Epithelial cell of esophagus (primary cell): ENCODE data around the gene GNAO1.

Experiments used
- DNase-seq: peaks from one replicate; pipeline ENCODE4 v3.0.0; 2010; ENCODE audit warnings: low read depth
- H3K4me3 ChIP-seq: 2 replicates; pipeline ENCODE4 v1.5.1; 2011; ENCODE audit warnings: mild to moderate bottlenecking, low read length, control low read depth
- TF ChIP-seq, protein P1 (sequence below): IDR thresholded peaks from 2 replicates; pipeline ENCODE4 v1.5.1; 2011; ENCODE audit warnings: low read depth, mild to moderate bottlenecking, low read length, control low read depth, inconsistent platforms; ENCODE audit not compliant: insufficient read depth; ENCODE audit errors: missing control alignments

The GNAO1 gene

DNA sequence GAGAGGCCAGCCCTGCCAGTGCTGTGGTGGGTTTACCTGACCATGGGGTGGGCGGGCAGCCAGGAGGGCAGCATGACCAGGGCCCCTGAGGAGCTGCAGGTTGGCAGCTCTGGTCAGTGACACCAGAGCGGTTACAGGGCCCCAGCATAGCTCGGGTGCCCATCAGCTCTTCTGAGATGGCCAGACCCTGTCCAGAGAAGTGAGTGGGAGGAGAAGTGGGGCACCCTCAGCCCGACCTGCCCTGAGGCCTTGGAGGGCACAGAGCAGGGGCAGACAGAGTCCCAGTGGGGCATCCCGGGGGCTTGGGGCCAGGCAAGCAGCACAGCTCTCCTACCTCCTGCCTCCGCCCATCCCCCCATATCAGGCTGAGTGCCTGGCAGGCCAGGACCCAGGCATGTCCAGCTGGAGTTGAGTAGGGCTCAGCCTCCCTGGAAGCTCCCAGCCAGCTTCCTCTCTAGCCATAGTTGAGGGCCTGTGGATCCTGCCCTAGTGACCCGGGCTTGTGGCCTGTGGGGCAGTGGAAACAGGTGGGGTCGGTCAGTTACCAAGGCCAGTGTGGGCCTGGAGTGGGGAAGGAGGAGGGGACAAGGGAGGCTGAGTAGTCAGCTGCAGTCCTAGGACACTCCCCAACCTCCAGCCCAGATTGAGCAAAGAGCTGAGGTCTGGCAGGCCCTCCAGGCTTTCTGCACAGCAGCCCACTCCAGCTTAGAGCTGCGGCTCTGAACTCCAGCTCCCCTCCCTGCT, 150.5 kb downstream of the GNAO1 start:
- no peak for DNase-seq
- TF ChIP-seq, protein P1, sequence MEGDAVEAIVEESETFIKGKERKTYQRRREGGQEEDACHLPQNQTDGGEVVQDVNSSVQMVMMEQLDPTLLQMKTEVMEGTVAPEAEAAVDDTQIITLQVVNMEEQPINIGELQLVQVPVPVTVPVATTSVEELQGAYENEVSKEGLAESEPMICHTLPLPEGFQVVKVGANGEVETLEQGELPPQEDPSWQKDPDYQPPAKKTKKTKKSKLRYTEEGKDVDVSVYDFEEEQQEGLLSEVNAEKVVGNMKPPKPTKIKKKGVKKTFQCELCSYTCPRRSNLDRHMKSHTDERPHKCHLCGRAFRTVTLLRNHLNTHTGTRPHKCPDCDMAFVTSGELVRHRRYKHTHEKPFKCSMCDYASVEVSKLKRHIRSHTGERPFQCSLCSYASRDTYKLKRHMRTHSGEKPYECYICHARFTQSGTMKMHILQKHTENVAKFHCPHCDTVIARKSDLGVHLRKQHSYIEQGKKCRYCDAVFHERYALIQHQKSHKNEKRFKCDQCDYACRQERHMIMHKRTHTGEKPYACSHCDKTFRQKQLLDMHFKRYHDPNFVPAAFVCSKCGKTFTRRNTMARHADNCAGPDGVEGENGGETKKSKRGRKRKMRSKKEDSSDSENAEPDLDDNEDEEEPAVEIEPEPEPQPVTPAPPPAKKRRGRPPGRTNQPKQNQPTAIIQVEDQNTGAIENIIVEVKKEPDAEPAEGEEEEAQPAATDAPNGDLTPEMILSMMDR: no peak
- no peak overlapping the region for H3K4me3 ChIP-seq

DNA sequence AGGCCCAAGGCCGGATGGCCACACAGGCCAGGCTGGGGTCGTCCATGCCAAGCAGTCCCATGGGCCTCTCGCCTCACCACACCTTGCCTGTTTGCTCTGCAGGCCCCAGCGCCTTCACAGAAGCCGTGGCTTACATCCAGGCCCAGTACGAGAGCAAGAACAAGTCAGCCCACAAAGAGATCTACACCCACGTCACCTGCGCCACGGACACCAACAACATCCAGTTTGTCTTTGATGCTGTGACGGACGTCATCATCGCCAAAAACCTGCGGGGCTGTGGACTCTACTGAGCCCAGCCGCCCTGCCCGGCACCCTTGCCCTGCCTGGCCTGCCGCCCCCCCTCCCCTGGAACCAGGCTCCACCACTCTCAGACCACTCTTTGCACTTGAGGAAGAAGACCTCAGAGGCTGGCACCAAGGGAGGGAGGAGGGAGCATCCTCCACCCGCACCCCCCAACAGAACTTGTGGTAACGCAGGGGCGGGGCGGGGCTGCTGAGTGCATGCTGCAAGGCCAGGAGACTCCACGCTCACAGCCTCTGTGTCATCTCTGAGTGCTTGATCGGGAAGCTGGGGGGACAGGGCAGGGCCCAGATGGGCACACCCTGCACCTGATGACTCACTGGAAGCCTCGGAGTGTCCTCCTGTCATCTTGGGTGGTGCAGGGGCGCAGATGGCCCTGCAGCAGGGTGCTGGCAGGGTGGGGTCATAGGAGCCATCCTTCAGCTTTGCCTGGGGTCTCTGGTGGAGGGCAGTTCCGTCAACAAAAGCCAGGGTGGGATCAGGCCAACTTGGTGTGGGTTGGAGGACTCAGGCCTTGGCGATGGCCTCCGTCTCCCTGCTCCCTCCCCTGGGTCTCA, 152.6 kb downstream of the GNAO1 start:
- H3K4me3 ChIP-seq: no peak overlapping the region
- TF ChIP-seq, protein P1: no peak
- DNase-seq: peak; percentile 81

DNA sequence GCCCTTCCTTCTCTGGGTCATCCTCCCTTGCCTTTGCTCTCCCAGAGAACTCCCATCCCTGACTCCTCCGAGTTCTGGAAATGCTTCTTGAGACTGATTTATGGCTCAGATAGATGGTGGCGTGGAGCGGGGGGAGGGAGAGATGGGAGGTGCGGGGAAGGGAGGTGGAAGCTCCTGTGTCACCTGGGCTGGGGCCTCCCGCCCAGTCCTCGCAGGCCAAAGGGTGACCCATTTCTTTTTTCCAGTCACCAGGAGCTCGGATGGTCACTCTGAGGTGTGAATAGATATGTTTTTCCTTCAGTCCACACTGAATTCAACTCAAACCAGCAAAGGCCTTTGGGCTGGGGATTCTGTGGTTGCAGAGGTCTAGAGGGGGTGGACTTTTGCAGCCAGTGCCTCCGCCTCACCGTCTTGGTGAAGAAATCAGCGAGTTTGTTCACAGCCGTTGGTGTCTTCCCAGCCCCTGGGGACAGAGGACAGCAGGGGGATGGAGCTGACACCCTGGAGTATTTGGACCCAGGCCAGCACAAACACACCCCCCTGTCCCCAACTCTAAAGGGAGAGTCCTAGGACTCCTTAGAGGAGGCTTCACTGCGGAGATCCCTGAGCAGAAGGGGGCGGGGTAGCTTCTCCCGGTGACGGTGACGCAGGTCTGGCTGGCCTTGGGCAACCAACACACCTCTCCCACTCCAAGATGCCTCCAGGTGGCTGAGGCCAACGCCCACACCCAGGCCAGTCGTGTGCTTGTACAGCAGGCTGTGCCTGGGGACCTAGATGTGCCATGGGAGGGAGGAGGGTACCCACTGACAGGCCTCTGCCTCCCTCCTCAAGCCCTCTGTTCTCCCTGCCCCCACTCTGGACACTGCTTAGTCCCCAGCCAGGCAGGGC, 153.5 kb downstream of the GNAO1 start:
- TF ChIP-seq, protein P1: no peak
- no peak overlapping the region for H3K4me3 ChIP-seq
- peak; percentile 68 for DNase-seq

DNA sequence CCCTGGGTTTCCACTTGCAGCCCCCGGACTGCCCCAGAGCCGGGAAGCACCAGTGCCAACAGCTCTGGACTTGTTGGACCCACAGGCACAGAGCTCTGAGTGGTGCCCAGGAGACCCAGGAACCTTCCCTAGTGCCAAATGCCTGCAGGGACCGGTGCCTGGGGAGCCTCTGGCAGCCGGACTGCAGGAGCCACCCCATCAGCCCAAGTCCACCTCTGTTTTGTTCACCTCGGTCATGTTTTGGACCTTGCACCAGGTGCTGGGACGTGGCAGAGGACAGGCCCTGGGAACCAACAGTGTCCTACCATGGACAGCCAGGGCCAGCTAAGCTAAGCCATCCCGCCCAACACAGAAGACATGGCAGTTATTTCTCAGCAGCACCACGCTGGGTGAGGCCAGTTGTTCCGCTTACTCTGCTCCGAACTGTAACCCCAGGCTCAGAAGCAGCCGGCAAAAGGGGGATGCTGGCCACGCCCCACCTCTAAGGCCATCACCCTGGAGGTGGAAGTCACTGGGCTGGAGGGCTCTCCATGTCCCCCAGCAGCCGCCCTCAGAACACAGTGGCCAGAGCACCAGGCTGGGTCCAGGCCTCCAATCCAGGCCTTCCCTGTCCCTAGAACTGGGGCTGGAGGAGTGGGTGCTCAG, 154.2 kb downstream of the GNAO1 start:
- no peak overlapping the region for H3K4me3 ChIP-seq
- TF ChIP-seq, protein P1: no peak
- no peak for DNase-seq

DNA sequence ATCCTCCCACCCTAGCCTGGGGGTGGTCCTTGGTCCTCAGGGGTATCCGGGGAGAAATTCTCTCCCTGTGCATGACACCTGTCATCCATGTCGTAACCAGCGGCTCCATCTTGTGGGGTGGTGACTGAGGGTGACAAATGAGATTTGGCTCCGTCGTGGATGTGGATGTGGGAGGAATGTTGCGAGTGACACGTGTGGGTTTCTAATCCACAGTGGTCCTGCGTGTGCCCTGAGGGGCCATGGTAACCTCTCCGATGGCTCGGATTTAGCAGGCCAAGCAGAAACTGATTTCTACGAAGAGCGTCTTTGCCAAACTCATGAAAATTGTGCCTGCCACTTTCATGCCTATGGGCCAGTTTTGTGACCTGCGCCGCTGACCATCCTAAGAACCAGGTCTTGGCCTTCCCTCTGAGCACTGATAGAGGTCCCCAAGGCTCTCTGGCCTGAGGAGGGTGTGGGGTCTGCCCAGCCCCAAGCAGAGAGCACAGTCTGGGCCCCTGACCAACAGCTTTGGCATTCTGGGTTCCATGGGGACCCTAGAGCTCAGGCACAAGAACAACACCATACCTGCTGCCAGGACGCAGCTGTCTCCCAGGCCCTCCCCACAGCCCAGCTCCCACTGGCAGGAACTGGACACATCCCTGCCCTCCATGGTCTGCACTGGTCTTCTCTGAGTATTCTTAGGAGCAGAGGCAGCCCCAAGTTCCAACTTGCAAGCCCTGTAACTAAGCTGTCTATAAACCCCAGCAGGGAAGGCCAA, 155.0 kb downstream of the GNAO1 start:
- DNase-seq: no peak
- no peak overlapping the region for H3K4me3 ChIP-seq
- TF ChIP-seq, protein P1: no peak
